Body of pancreas (tissue), 4 donors: Measurements from ENCODE around the gene CTAG2.
"Not testable (repeated sequence)": the region's sequence is repeated elsewhere in the genome, so short reads cannot be mapped to it uniquely, and the experiment has no call there.

Source experiments
- CTCF ChIP-seq, 7 experiments: fragments of 450-650 bp in 4 of 7; fragments of 200-600 bp in 3 of 7; sonication (generic) in 3 of 7; IDR thresholded peaks; one replicate each; pipeline ENCODE4 v1.5.1; 2016 to 2019; ENCODE audit warnings: antibody characterized with exemption in 7 of 7
- POLR2A ChIP-seq, 3 donors: fragments of 450-650 bp; IDR thresholded peaks; one replicate each; pipeline ENCODE4 v1.6.1; 2016; ENCODE audit warnings: antibody characterized with exemption in 3 of 3, mild to moderate bottlenecking in 2 of 3

GRCh38 chrX:154611146-154611545 lies 42.2 kb downstream of the CTAG2 start:
- not testable (repeated sequence) for TF ChIP-seq POLR2A, CTCF (IDR thresholded peaks at IDR 0.05)
